Stimulated activated CD8-positive, alpha-beta memory T cell treated with anti-CD3 and anti-CD28 coated beads, Interleukin-4, amount 100 ng/mL, for 48 hours (primary cell): ENCODE results near the gene CRLF3.
"Not testable (repeated sequence)": the region's sequence is repeated elsewhere in the genome, so short reads cannot be mapped to it uniquely, and the experiment has no call there.

Experiments
- DNase-seq: peaks from one replicate; pipeline ENCODE4 v3.0.0-alpha.2; 2020

Gene CRLF3

GRCh38 chr17:30735206-30735605, 89.3 kb downstream of the CRLF3 start:
- DNase-seq, result not testable (repeated sequence)

- not testable (repeated sequence) for DNase-seq
Measured at GRCh38 chr17:30734153-30734552, 90.3 kb downstream of the CRLF3 start.
